ENCODE data around the gene FSD2. TPM values are rescaled to one million over a fixed set of nuclear protein-coding genes. Genes with fewer than 3 reads are reported as not detected.

FSD2 gene
- total RNA-seq, 1 donor from 2014 or later, result not detected

GRCh38 chr15:82810061-82810889 lies 4.4 kb upstream of the FSD2 start:
- peak overlapping the region; percentile 94 for H3K4me3 ChIP-seq (ENCODE audit: low read depth, low read length)
- H3K27me3 ChIP-seq (ENCODE audit: control insufficient read depth, insufficient read depth, low read length), result no peaks in the 10 kb centered on the region
- FAIRE-seq, result no peak
- DNase-seq (ENCODE audit: low read depth), result peak; percentile 43
- no peak for TF ChIP-seq CTCF (IDR thresholded peaks at IDR 0.05; ENCODE audit: insufficient read depth, low read length, severe bottlenecking)
- peaks cover 1% of the 10 kb centered on the region for H3K36me3 ChIP-seq (ENCODE audit: control insufficient read depth, insufficient read depth, low read length)

- H3K4me3 ChIP-seq (ENCODE audit: low read depth, low read length), result peak within 1 kb of the TSS; percentile 94
- FAIRE-seq (no peak), DNase-seq (ENCODE audit: low read depth) (peak; percentile 98)
- peaks cover 1% of the 10 kb centered on the region for H3K36me3 ChIP-seq (ENCODE audit: control insufficient read depth, insufficient read depth, low read length)
- peak; percentile 6 for TF ChIP-seq CTCF (IDR thresholded peaks at IDR 0.05; ENCODE audit: insufficient read depth, low read length, severe bottlenecking)
- H3K27me3 ChIP-seq (ENCODE audit: control insufficient read depth, insufficient read depth, low read length), result no peaks in the 10 kb centered on the region
These were observed 3.6 kb upstream of the FSD2 start, which contains the start of gene WHAMM for GRCh38 chr15:82809308-82810060. TSS of gene WHAMM (plus strand) at chr15:82809628. CDS start at chr15:82809727, 99 bp downstream.

- H3K4me3 ChIP-seq (ENCODE audit: low read depth, low read length), result peak overlapping the region; percentile 15
- DNase-seq (ENCODE audit: low read depth), result no peak
- TF ChIP-seq CTCF (IDR thresholded peaks at IDR 0.05; ENCODE audit: insufficient read depth, low read length, severe bottlenecking), result no peak
- no peaks in the 10 kb centered on the region for H3K27me3 ChIP-seq (ENCODE audit: control insufficient read depth, insufficient read depth, low read length)
- FAIRE-seq, result no peak
- no peaks in the 10 kb centered on the region for H3K36me3 ChIP-seq (ENCODE audit: control insufficient read depth, insufficient read depth, low read length)
These were observed 2.8 kb upstream of the FSD2 start for GRCh38 chr15:82808634-82809041.

GRCh38 chr15:82807920-82808633 lies 2.2 kb upstream of the FSD2 start:
- no peaks in the 10 kb centered on the region for H3K27me3 ChIP-seq (ENCODE audit: control insufficient read depth, insufficient read depth, low read length)
- no peak for TF ChIP-seq CTCF (IDR thresholded peaks at IDR 0.05; ENCODE audit: insufficient read depth, low read length, severe bottlenecking)
- no peaks in the 10 kb centered on the region for H3K36me3 ChIP-seq (ENCODE audit: control insufficient read depth, insufficient read depth, low read length)
- DNase-seq (ENCODE audit: low read depth) (no peak), FAIRE-seq (no peak)
- H3K4me3 ChIP-seq (ENCODE audit: low read depth, low read length), result no peak overlapping the region

- no peak overlapping the region for H3K4me3 ChIP-seq (ENCODE audit: low read depth, low read length)
- TF ChIP-seq CTCF (IDR thresholded peaks at IDR 0.05; ENCODE audit: insufficient read depth, low read length, severe bottlenecking), result no peak
- DNase-seq (ENCODE audit: low read depth) (peak; percentile 92), FAIRE-seq (no peak)
- no peaks in the 10 kb centered on the region for H3K36me3 ChIP-seq (ENCODE audit: control insufficient read depth, insufficient read depth, low read length)
- H3K27me3 ChIP-seq (ENCODE audit: control insufficient read depth, insufficient read depth, low read length), result no peaks in the 10 kb centered on the region
These were observed 1.3 kb downstream of the FSD2 start for GRCh38 chr15:82804575-82804949.
